Mesenchymal stem cell (in vitro differentiated cells and primary cell): ENCODE measurements around the gene OR2F1.

Experiments
- DNase-seq: peaks from one replicate; pipeline ENCODE4 v3.0.0-alpha.2; 2013
- H2AFZ ChIP-seq: one replicate; pipeline ENCODE4 v1.6.1; 2013; ENCODE audit warnings: low read depth, mild to moderate bottlenecking, control low read depth, inconsistent platforms, low read length, moderate library complexity
- H2AK5ac ChIP-seq: 2 replicates; pipeline ENCODE4 v1.6.1; 2013; ENCODE audit warnings: low read length, moderate library complexity, mild to moderate bottlenecking, inconsistent platforms; ENCODE audit not compliant: severe bottlenecking
- H2BK120ac ChIP-seq: one replicate; pipeline ENCODE4 v1.6.1; 2013; ENCODE audit warnings: low read depth, mild to moderate bottlenecking, inconsistent platforms, low read length, moderate library complexity
- H2BK12ac ChIP-seq, 2 experiments: one replicate each; pipeline ENCODE4 v1.6.1; 2013; ENCODE audit warnings: inconsistent platforms in 2 of 2, low read length in 2 of 2, mild to moderate bottlenecking in 2 of 2, moderate library complexity in 2 of 2, control low read depth in 1 of 2
- H2BK15ac ChIP-seq: one replicate; pipeline ENCODE4 v1.6.1; 2013; ENCODE audit warnings: mild to moderate bottlenecking, low read depth, inconsistent platforms; ENCODE audit not compliant: poor library complexity, severe bottlenecking
- H2BK5ac ChIP-seq: 2 replicates; pipeline ENCODE4 v1.6.1; 2013; ENCODE audit warnings: low read depth, mild to moderate bottlenecking, low read length, control low read depth, inconsistent platforms; ENCODE audit not compliant: poor library complexity, severe bottlenecking
- H3K14ac ChIP-seq, 2 experiments: one replicate each; pipeline ENCODE4 v1.6.1; 2013; ENCODE audit warnings: inconsistent platforms in 2 of 2, low read length in 2 of 2, control low read depth in 1 of 2, mild to moderate bottlenecking in 1 of 2, moderate library complexity in 1 of 2
- H3K18ac ChIP-seq, 2 experiments: one replicate each; pipeline ENCODE4 v1.6.1; 2013; ENCODE audit warnings: inconsistent platforms in 2 of 2, low read length in 2 of 2, control low read depth in 1 of 2, low read depth in 1 of 2, mild to moderate bottlenecking in 1 of 2
- H3K23ac ChIP-seq, 2 experiments: one replicate each; pipeline ENCODE4 v1.6.1; 2013; ENCODE audit warnings: inconsistent platforms in 2 of 2, low read length in 2 of 2, mild to moderate bottlenecking in 2 of 2, moderate library complexity in 2 of 2, control low read depth in 1 of 2
- H3K27ac ChIP-seq: 2 replicates; pipeline ENCODE4 v1.5.1; 2013; ENCODE audit warnings: mild to moderate bottlenecking, moderate library complexity, low read length, control low read depth, inconsistent platforms; ENCODE audit not compliant: poor library complexity, severe bottlenecking
- H3K27me3 ChIP-seq, 2 experiments: 2 replicates each; pipeline versions ENCODE4 v1.6.1 to v1.7.0; 2013; ENCODE audit warnings: low read length in 2 of 2, mild to moderate bottlenecking in 2 of 2, moderate library complexity in 2 of 2, control low read depth in 1 of 2, inconsistent platforms in 1 of 2; ENCODE audit not compliant: control insufficient read depth in 1 of 2, insufficient read depth in 1 of 2
- H3K36me3 ChIP-seq, 2 experiments: 2 replicates each; pipeline versions ENCODE4 v1.6.1 to v1.7.0; 2013; ENCODE audit warnings: low read length in 2 of 2, control low read depth in 1 of 2, inconsistent platforms in 1 of 2, low read depth in 1 of 2, mild to moderate bottlenecking in 1 of 2; ENCODE audit not compliant: insufficient read depth in 2 of 2, control insufficient read depth in 1 of 2
- H3K4ac ChIP-seq, 2 experiments: one replicate each; pipeline ENCODE4 v1.6.1; 2013; ENCODE audit warnings: inconsistent platforms in 2 of 2, low read length in 2 of 2, mild to moderate bottlenecking in 2 of 2, moderate library complexity in 2 of 2, control low read depth in 1 of 2, low read depth in 1 of 2
- H3K4me1 ChIP-seq: 2 replicates; pipeline ENCODE4 v1.6.1; 2013; ENCODE audit warnings: low read depth, low read length, control low read depth; ENCODE audit not compliant: control insufficient read depth, insufficient read depth
- H3K4me2 ChIP-seq: 2 replicates; pipeline ENCODE4 v1.6.1; 2013; ENCODE audit warnings: low read length, mild to moderate bottlenecking, inconsistent platforms; ENCODE audit not compliant: poor library complexity, severe bottlenecking
- H3K4me3 ChIP-seq, 2 experiments: 2 replicates each; pipeline versions ENCODE4 v1.5.1 to v1.7.0; 2013; ENCODE audit warnings: low read length in 2 of 2, mild to moderate bottlenecking in 2 of 2, control low read depth in 1 of 2, low read depth in 1 of 2; ENCODE audit not compliant: insufficient read depth in 1 of 2
- H3K79me1 ChIP-seq: replicated peaks from 2 replicates; pipeline ENCODE4 v1.6.1; 2013; ENCODE audit warnings: mild to moderate bottlenecking, control low read depth, low read length, inconsistent platforms; ENCODE audit not compliant: poor library complexity, severe bottlenecking
- H3K9ac ChIP-seq: 2 replicates; pipeline ENCODE4 v1.7.0; 2013; ENCODE audit warnings: mild to moderate bottlenecking, low read length, moderate library complexity
- H3K9me3 ChIP-seq: 2 replicates; pipeline ENCODE4 v1.7.0; 2013; ENCODE audit warnings: mild to moderate bottlenecking, low read length; ENCODE audit not compliant: control insufficient read depth
- H4K8ac ChIP-seq: one replicate; pipeline ENCODE4 v1.6.1; 2013; ENCODE audit warnings: inconsistent platforms, mild to moderate bottlenecking, low read length, moderate library complexity
- H4K91ac ChIP-seq: one replicate; pipeline ENCODE4 v1.6.1; 2013; ENCODE audit warnings: mild to moderate bottlenecking, low read length, inconsistent platforms
- WGBS: methylation state at CpG from one replicate; pipeline ENCODE4 v1.1.7; 2013; ENCODE audit warnings: mixed read lengths; 5-methylcytosine and 5-hydroxymethylcytosine counted together

Gene OR2F1

DNA sequence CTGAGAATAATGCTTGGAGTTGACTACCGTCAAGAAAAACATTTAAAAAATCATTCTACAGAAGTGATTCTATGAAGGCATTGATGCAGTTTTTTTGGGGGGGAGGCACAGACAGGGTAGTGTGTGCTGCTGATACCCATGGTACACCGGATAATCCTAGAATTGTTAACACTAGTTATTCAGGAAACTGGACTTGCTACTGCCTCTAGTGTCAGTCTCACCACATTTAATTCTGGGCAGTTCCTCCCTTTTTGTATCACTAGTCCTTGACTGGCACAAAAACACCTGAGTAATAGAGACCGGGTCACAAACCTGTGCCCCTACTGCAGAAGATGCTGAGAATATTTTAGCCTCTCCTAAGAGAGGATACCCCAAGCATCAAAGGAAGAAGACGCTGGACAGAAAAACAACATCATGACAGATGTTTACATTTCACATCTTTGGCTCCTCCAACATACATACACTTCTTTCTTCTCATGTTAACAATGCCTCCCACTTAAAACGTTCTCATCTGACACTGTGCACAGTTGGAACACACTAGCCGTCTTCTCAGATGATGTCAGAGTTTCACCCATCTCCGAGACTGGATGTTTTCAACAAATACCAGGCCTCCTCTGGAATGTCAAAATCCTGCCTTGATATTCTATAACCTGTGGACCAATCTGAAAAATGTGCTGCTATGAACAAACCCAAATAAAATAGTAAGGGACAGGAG lies 39.5 kb upstream of the OR2F1 start:
- Histone ChIP-seq H3K27ac (no peak overlapping the region), H3K18ac (no peak overlapping the region), H3K23ac (no peak overlapping the region), H2AK5ac (no peak overlapping the region), H3K4ac (no peak overlapping the region), H3K79me1 (no peaks in the 10 kb centered on the region), H3K4me3 (no peak overlapping the region), H2BK15ac (no peak overlapping the region), H3K36me3 (no peaks in the 10 kb centered on the region), H3K27me3 (no peaks in the 10 kb centered on the region), H3K9ac (no peak overlapping the region), H2BK5ac (no peak overlapping the region), H3K14ac (no peak overlapping the region), H3K9me3 (no peaks in the 10 kb centered on the region), H4K91ac (no peak overlapping the region), H4K8ac (no peak overlapping the region), H2BK12ac (no peak overlapping the region), H3K4me1 (no peaks in the 10 kb centered on the region), H3K4me2 (no peak overlapping the region), H2BK120ac (no peak overlapping the region), H2AFZ (no peak overlapping the region)
- DNase-seq: no peak
- WGBS: 60% methylated on average over 6 of the region's 7 CpGs

GRCh38 chr7:143924851-143925250 lies 29.8 kb upstream of the OR2F1 start:
- WGBS: 46% methylated on average over 1 of the region's 1 CpG

GRCh38 chr7:143929224-143929920 lies 25.3 kb upstream of the OR2F1 start:
- no peak overlapping the region for H2AK5ac ChIP-seq
- H3K18ac ChIP-seq: no peak overlapping the region
- no peaks in the 10 kb centered on the region for H3K36me3 ChIP-seq
- no peak overlapping the region for H3K23ac ChIP-seq
- no peaks in the 10 kb centered on the region for H3K4me1 ChIP-seq
- no peak overlapping the region for H3K9ac ChIP-seq
- H3K14ac ChIP-seq: no peak overlapping the region
- H3K4me3 ChIP-seq: no peak overlapping the region
- H2BK12ac ChIP-seq: no peak overlapping the region
- no peak overlapping the region for H2BK15ac ChIP-seq
- H3K9me3 ChIP-seq: no peaks in the 10 kb centered on the region
- H3K27ac ChIP-seq: no peak overlapping the region
- 96% methylated on average over 1 of the region's 1 CpG for WGBS
- no peak overlapping the region for H2BK5ac ChIP-seq
- H2AFZ ChIP-seq: no peak overlapping the region
- no peak overlapping the region for H3K4ac ChIP-seq
- no peak overlapping the region for H3K4me2 ChIP-seq
- H2BK120ac ChIP-seq: no peak overlapping the region
- no peaks in the 10 kb centered on the region for H3K27me3 ChIP-seq
- no peak overlapping the region for H4K91ac ChIP-seq
- H4K8ac ChIP-seq: no peak overlapping the region
- no peak for DNase-seq
- H3K79me1 ChIP-seq: no peaks in the 10 kb centered on the region

More at GRCh38 chr7:143924851-143925250, 29.8 kb upstream of the OR2F1 start:
- H3K9me3 ChIP-seq: no peaks in the 10 kb centered on the region
- H4K8ac ChIP-seq: no peak overlapping the region
- H2AFZ ChIP-seq: no peak overlapping the region
- H2BK15ac ChIP-seq: no peak overlapping the region
- H3K4me2 ChIP-seq: no peak overlapping the region
- H3K4me3 ChIP-seq: no peak overlapping the region
- no peak overlapping the region for H2BK120ac ChIP-seq
- no peak overlapping the region for H3K14ac ChIP-seq
- H3K79me1 ChIP-seq: no peaks in the 10 kb centered on the region
- no peak overlapping the region for H2BK5ac ChIP-seq
- no peak overlapping the region for H3K27ac ChIP-seq
- H2AK5ac ChIP-seq: no peak overlapping the region
- no peaks in the 10 kb centered on the region for H3K4me1 ChIP-seq
- H3K36me3 ChIP-seq: no peaks in the 10 kb centered on the region
- no peaks in the 10 kb centered on the region for H3K27me3 ChIP-seq
- H2BK12ac ChIP-seq: no peak overlapping the region
- H3K4ac ChIP-seq: no peak overlapping the region
- no peak overlapping the region for H3K23ac ChIP-seq
- H3K18ac ChIP-seq: no peak overlapping the region
- H3K9ac ChIP-seq: no peak overlapping the region
- H4K91ac ChIP-seq: no peak overlapping the region
- DNase-seq: no peak

- H3K9ac ChIP-seq: no peak overlapping the region
- H4K91ac ChIP-seq: no peak overlapping the region
- H3K18ac ChIP-seq: no peak overlapping the region
- no peak overlapping the region for H3K4ac ChIP-seq
- DNase-seq: peak; percentile 36
- H2BK12ac ChIP-seq: no peak overlapping the region
- no peaks in the 10 kb centered on the region for H3K79me1 ChIP-seq
- H3K14ac ChIP-seq: no peak overlapping the region
- peaks cover 3% of the 10 kb centered on the region for H3K4me1 ChIP-seq
- H2BK15ac ChIP-seq: no peak overlapping the region
- H3K23ac ChIP-seq: no peak overlapping the region
- H2BK5ac ChIP-seq: no peak overlapping the region
- no peak overlapping the region for H2AFZ ChIP-seq
- no peak overlapping the region for H2BK120ac ChIP-seq
- H3K4me3 ChIP-seq: no peak overlapping the region
- H3K4me2 ChIP-seq: no peak overlapping the region
- no peaks in the 10 kb centered on the region for H3K9me3 ChIP-seq
- no peaks in the 10 kb centered on the region for H3K36me3 ChIP-seq
- no peak overlapping the region for H3K27ac ChIP-seq
- H3K27me3 ChIP-seq: no peaks in the 10 kb centered on the region
- no peak overlapping the region for H4K8ac ChIP-seq
- no peak overlapping the region for H2AK5ac ChIP-seq
Measured at GRCh38 chr7:143931739-143932138, 22.9 kb upstream of the OR2F1 start.
